Mesenchymal stem cell (in vitro differentiated cells and primary cell): Measurements from ENCODE around the gene SERPINE1.

Experiments used
- DNase-seq: peaks from one replicate; pipeline ENCODE4 v3.0.0-alpha.2; 2013
- H2AFZ ChIP-seq: one replicate; pipeline ENCODE4 v1.6.1; 2013; ENCODE audit warnings: low read depth, mild to moderate bottlenecking, control low read depth, inconsistent platforms, low read length, moderate library complexity
- H2AK5ac ChIP-seq: 2 replicates; pipeline ENCODE4 v1.6.1; 2013; ENCODE audit warnings: low read length, moderate library complexity, mild to moderate bottlenecking, inconsistent platforms; ENCODE audit not compliant: severe bottlenecking
- H2BK120ac ChIP-seq: one replicate; pipeline ENCODE4 v1.6.1; 2013; ENCODE audit warnings: low read depth, mild to moderate bottlenecking, inconsistent platforms, low read length, moderate library complexity
- H2BK12ac ChIP-seq, 2 experiments: one replicate each; pipeline ENCODE4 v1.6.1; 2013; ENCODE audit warnings: inconsistent platforms in 2 of 2, low read length in 2 of 2, mild to moderate bottlenecking in 2 of 2, moderate library complexity in 2 of 2, control low read depth in 1 of 2
- H2BK15ac ChIP-seq: one replicate; pipeline ENCODE4 v1.6.1; 2013; ENCODE audit warnings: mild to moderate bottlenecking, low read depth, inconsistent platforms; ENCODE audit not compliant: poor library complexity, severe bottlenecking
- H2BK5ac ChIP-seq: 2 replicates; pipeline ENCODE4 v1.6.1; 2013; ENCODE audit warnings: low read depth, mild to moderate bottlenecking, low read length, control low read depth, inconsistent platforms; ENCODE audit not compliant: poor library complexity, severe bottlenecking
- H3K14ac ChIP-seq, 2 experiments: one replicate each; pipeline ENCODE4 v1.6.1; 2013; ENCODE audit warnings: inconsistent platforms in 2 of 2, low read length in 2 of 2, control low read depth in 1 of 2, mild to moderate bottlenecking in 1 of 2, moderate library complexity in 1 of 2
- H3K18ac ChIP-seq, 2 experiments: one replicate each; pipeline ENCODE4 v1.6.1; 2013; ENCODE audit warnings: inconsistent platforms in 2 of 2, low read length in 2 of 2, control low read depth in 1 of 2, low read depth in 1 of 2, mild to moderate bottlenecking in 1 of 2
- H3K23ac ChIP-seq, 2 experiments: one replicate each; pipeline ENCODE4 v1.6.1; 2013; ENCODE audit warnings: inconsistent platforms in 2 of 2, low read length in 2 of 2, mild to moderate bottlenecking in 2 of 2, moderate library complexity in 2 of 2, control low read depth in 1 of 2
- H3K27ac ChIP-seq: 2 replicates; pipeline ENCODE4 v1.5.1; 2013; ENCODE audit warnings: mild to moderate bottlenecking, moderate library complexity, low read length, control low read depth, inconsistent platforms; ENCODE audit not compliant: poor library complexity, severe bottlenecking
- H3K27me3 ChIP-seq, 2 experiments: 2 replicates each; pipeline versions ENCODE4 v1.6.1 to v1.7.0; 2013; ENCODE audit warnings: low read length in 2 of 2, mild to moderate bottlenecking in 2 of 2, moderate library complexity in 2 of 2, control low read depth in 1 of 2, inconsistent platforms in 1 of 2; ENCODE audit not compliant: control insufficient read depth in 1 of 2, insufficient read depth in 1 of 2
- H3K36me3 ChIP-seq, 2 experiments: 2 replicates each; pipeline versions ENCODE4 v1.6.1 to v1.7.0; 2013; ENCODE audit warnings: low read length in 2 of 2, control low read depth in 1 of 2, inconsistent platforms in 1 of 2, low read depth in 1 of 2, mild to moderate bottlenecking in 1 of 2; ENCODE audit not compliant: insufficient read depth in 2 of 2, control insufficient read depth in 1 of 2
- H3K4ac ChIP-seq, 2 experiments: one replicate each; pipeline ENCODE4 v1.6.1; 2013; ENCODE audit warnings: inconsistent platforms in 2 of 2, low read length in 2 of 2, mild to moderate bottlenecking in 2 of 2, moderate library complexity in 2 of 2, control low read depth in 1 of 2, low read depth in 1 of 2
- H3K4me1 ChIP-seq: 2 replicates; pipeline ENCODE4 v1.6.1; 2013; ENCODE audit warnings: low read depth, low read length, control low read depth; ENCODE audit not compliant: control insufficient read depth, insufficient read depth
- H3K4me2 ChIP-seq: 2 replicates; pipeline ENCODE4 v1.6.1; 2013; ENCODE audit warnings: low read length, mild to moderate bottlenecking, inconsistent platforms; ENCODE audit not compliant: poor library complexity, severe bottlenecking
- H3K4me3 ChIP-seq, 2 experiments: 2 replicates each; pipeline versions ENCODE4 v1.5.1 to v1.7.0; 2013; ENCODE audit warnings: low read length in 2 of 2, mild to moderate bottlenecking in 2 of 2, control low read depth in 1 of 2, low read depth in 1 of 2; ENCODE audit not compliant: insufficient read depth in 1 of 2
- H3K79me1 ChIP-seq: replicated peaks from 2 replicates; pipeline ENCODE4 v1.6.1; 2013; ENCODE audit warnings: mild to moderate bottlenecking, control low read depth, low read length, inconsistent platforms; ENCODE audit not compliant: poor library complexity, severe bottlenecking
- H3K9ac ChIP-seq: 2 replicates; pipeline ENCODE4 v1.7.0; 2013; ENCODE audit warnings: mild to moderate bottlenecking, low read length, moderate library complexity
- H3K9me3 ChIP-seq: 2 replicates; pipeline ENCODE4 v1.7.0; 2013; ENCODE audit warnings: mild to moderate bottlenecking, low read length; ENCODE audit not compliant: control insufficient read depth
- H4K8ac ChIP-seq: one replicate; pipeline ENCODE4 v1.6.1; 2013; ENCODE audit warnings: inconsistent platforms, mild to moderate bottlenecking, low read length, moderate library complexity
- H4K91ac ChIP-seq: one replicate; pipeline ENCODE4 v1.6.1; 2013; ENCODE audit warnings: mild to moderate bottlenecking, low read length, inconsistent platforms
- WGBS: methylation state at CpG from one replicate; pipeline ENCODE4 v1.1.7; 2013; ENCODE audit warnings: mixed read lengths; 5-methylcytosine and 5-hydroxymethylcytosine counted together

Gene SERPINE1

GRCh38 chr7:101166648-101166908 lies 39.7 kb downstream of the SERPINE1 start:
- no peak overlapping the region for H3K4me3 ChIP-seq
- no peak overlapping the region for H2BK15ac ChIP-seq
- no peaks in the 10 kb centered on the region for H3K9me3 ChIP-seq
- peaks cover 4 to 10% of the 10 kb centered on the region in 2 experiments for H3K36me3 ChIP-seq
- H2BK5ac ChIP-seq = no peak overlapping the region
- no peak overlapping the region for H3K14ac ChIP-seq
- H3K18ac ChIP-seq = no peak overlapping the region
- H3K27me3 ChIP-seq = peaks cover 67 to 81% of the 10 kb centered on the region in 2 experiments
- H4K8ac ChIP-seq = no peak overlapping the region
- peaks cover 58% of the 10 kb centered on the region for H3K4me1 ChIP-seq
- no peak overlapping the region for H2AFZ ChIP-seq
- H3K79me1 ChIP-seq = no peaks in the 10 kb centered on the region
- H2BK12ac ChIP-seq = no peak overlapping the region
- no peak overlapping the region for H3K9ac ChIP-seq
- peak overlapping the region in 1 of 2 experiments; percentile 43 for H3K23ac ChIP-seq
- no peak overlapping the region for H3K4me2 ChIP-seq
- H2AK5ac ChIP-seq = no peak overlapping the region
- H3K27ac ChIP-seq = no peak overlapping the region
- no peak for DNase-seq
- WGBS = 2% methylated on average over 7 of the region's 11 CpGs
- H3K4ac ChIP-seq = no peak overlapping the region
- no peak overlapping the region for H2BK120ac ChIP-seq
- H4K91ac ChIP-seq = no peak overlapping the region

DNA sequence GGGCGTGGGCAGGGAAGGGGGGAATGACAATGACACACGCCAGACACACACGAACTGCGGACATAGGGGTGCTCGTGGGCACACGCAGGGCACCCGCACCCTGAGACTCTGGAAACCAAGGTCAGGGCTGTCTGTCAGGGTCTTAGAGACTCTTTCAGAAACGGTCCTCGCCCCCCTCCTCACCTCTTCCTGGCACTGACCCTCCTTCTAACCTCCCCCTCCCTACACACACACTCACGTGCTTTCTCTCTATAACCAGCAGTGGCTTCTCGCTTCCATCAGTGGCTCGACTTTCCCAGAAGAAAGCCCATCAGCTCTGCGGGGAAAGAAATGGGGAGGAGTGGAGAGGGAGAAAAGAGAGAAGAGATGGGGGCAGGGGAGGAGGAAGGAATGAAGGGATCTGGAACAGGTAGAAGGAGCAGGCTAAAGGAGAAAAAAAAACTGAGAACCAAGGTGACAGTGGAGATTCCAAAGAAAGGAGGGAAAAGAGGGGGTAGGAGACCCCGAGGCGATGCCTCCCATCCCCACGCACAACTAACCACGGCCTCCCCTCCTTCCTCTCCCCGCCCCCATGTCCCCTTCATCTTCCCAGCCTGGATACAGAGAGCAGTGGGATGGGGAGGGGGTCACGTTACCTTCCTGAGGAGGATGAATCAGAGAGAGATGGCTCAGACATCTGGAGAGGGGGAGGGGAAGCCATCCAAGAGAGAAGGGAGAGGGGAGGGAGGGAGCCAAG lies 40.2 kb downstream of the SERPINE1 start:
- Histone ChIP-seq H3K4me1 (peaks cover 63% of the 10 kb centered on the region), H3K36me3 (peaks cover 0 to 5% of the 10 kb centered on the region in 2 experiments), H3K27ac (no peak overlapping the region), H3K4me2 (no peak overlapping the region), H4K91ac (no peak overlapping the region), H3K4me3 (no peak overlapping the region), H3K9ac (no peak overlapping the region), H2BK15ac (no peak overlapping the region), H3K14ac (no peak overlapping the region), H3K27me3 (peaks cover 72 to 85% of the 10 kb centered on the region in 2 experiments), H2BK120ac (no peak overlapping the region), H3K23ac (peak overlapping the region in 1 of 2 experiments; percentile 43), H3K18ac (no peak overlapping the region), H2BK5ac (no peak overlapping the region), H4K8ac (no peak overlapping the region), H2BK12ac (no peak overlapping the region), H3K4ac (no peak overlapping the region), H3K9me3 (no peaks in the 10 kb centered on the region), H3K79me1 (no peaks in the 10 kb centered on the region), H2AK5ac (no peak overlapping the region), H2AFZ (no peak overlapping the region)
- DNase-seq = no peak
- 2% methylated on average over 12 of the region's 19 CpGs for WGBS

DNA sequence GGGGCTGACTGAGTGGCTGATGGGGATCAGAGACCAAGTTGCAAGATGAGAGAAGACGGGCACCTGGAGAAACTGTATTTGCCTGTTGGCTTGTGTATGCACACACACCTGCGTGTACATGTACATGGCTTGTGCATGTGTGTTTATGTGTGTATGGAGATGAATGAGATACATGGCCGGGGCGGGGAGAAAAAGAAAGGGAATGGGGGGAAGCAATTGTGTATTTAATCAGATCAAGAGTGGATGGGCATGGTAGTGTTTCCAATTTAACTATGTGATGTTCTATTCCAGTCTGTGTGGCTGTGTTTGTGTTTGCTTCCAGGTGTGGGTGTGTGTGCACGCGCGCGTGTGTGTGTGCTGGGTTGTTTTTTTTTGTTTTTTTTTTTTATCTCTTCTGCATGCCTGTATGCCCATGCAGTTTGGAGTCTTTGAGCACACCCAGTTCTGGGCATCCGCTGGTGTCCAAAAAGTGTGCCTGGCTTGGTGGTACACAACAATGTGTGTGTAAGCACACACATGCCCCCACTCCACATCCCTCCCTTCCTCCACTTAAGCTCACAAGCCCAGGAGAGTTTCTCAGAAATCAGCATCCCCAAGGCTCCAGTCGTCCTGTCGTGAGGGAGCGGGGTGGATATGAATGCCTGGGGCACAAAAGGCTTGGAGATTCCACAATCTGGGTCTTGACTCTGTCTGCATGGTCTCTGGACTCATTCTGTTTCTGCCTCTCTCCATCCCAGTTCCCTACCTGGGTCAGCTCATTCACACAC lies 40.9 kb downstream of the SERPINE1 start:
- Histone ChIP-seq H2BK120ac (no peak overlapping the region), H3K14ac (no peak overlapping the region), H3K4me1 (peaks cover 66% of the 10 kb centered on the region), H3K9me3 (no peaks in the 10 kb centered on the region), H3K4ac (no peak overlapping the region), H3K18ac (no peak overlapping the region), H3K4me2 (no peak overlapping the region), H3K4me3 (no peak overlapping the region), H3K23ac (no peak overlapping the region), H3K27ac (no peak overlapping the region), H3K79me1 (no peaks in the 10 kb centered on the region), H3K36me3 (no peaks in the 10 kb centered on the region), H2AK5ac (no peak overlapping the region), H2BK5ac (no peak overlapping the region), H3K9ac (no peak overlapping the region), H2AFZ (no peak overlapping the region), H4K8ac (no peak overlapping the region), H4K91ac (no peak overlapping the region), H2BK15ac (no peak overlapping the region), H2BK12ac (no peak overlapping the region), H3K27me3 (peaks cover 79 to 88% of the 10 kb centered on the region in 2 experiments)
- WGBS = 24% methylated on average over 9 of the region's 12 CpGs
- DNase-seq = no peak

DNA sequence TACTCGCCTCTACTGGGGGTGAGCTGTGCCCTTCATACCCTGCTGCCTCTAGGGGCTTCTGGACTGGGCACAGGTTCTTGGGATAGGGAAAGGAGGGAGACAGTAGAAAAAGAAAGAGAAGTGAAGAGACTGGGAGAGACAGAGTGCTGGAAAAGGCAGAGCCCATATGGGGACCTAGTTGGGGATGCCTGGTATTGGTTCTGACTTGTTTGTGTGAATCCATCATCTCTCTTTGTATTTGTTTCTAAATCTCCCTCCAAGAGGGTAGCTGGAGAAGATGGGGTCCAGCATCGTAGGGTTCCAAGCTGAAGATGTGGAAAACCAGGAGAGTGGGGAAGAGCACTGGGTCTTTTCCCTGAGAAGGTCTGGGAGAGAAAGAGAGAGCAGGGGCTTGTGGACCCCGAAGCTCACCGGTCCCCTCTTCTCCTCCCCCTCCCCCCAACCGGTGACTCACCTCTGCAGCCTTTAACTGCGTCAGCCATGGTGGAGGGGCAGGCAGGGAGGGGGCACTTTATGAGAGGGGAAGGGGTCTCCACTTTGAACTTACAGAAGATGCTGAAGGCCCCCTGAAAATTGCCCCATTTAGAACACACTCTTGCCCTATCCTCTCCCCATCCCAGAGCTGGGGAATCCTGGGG lies 41.6 kb downstream of the SERPINE1 start:
- Histone ChIP-seq H2BK5ac (no peak overlapping the region), H2BK120ac (no peak overlapping the region), H3K4me3 (no peak overlapping the region), H3K4ac (no peak overlapping the region), H3K4me2 (no peak overlapping the region), H3K27ac (no peak overlapping the region), H3K23ac (no peak overlapping the region), H3K14ac (no peak overlapping the region), H2BK15ac (no peak overlapping the region), H4K91ac (no peak overlapping the region), H3K4me1 (peaks cover 67% of the 10 kb centered on the region), H2BK12ac (no peak overlapping the region), H3K18ac (no peak overlapping the region), H3K9ac (no peak overlapping the region), H3K79me1 (no peaks in the 10 kb centered on the region), H3K27me3 (peaks cover 86 to 92% of the 10 kb centered on the region in 2 experiments), H3K9me3 (no peaks in the 10 kb centered on the region), H3K36me3 (no peaks in the 10 kb centered on the region), H2AK5ac (no peak overlapping the region), H4K8ac (no peak overlapping the region), H2AFZ (no peak overlapping the region)
- WGBS = 29% methylated on average over 2 of the region's 6 CpGs
- DNase-seq = no peak
